HCT116 (cell line): ENCODE measurements around the gene FICD. TPM values are rescaled to one million over a fixed set of nuclear protein-coding genes. Genes with fewer than 3 reads are reported as not detected.

Source experiments
- ATAC-seq: fragments of 200-7000 bp; cut with Tn5 transposase; 2 replicates; pipeline ENCODE4 v1.9.1; 2020; ENCODE audit warnings: mild to moderate bottlenecking, moderate library complexity
- BruUV-seq: library from RNA; stranded (reverse); fragments of 400-500 nt; replicated peaks from 2 replicates; lab custom pipeline; 2021; lab: Mats Ljungman, UMichigan
- CTCF ChIA-PET: fragments of 300-600 bp; sonication (Branson Sonifier 250); formaldehyde crosslinking; loops from one replicate; lab custom pipeline; 2021; ENCODE audit warnings: antibody characterized with exemption; lab: Charles Lee
- POLR2A ChIA-PET: fragments of 300-600, 350-600 bp; sonication (Branson Sonifier 250); formaldehyde crosslinking; loops from one replicate; lab custom pipeline; 2021; ENCODE audit warnings: antibody characterized with exemption; lab: Charles Lee
- RAD21 ChIA-PET, 2 experiments: fragments of 300-600 bp; sonication (Branson Sonifier 250); formaldehyde crosslinking; loops; one replicate each; lab custom pipeline; 2023; ENCODE audit warnings: low total read pairs in 2 of 2; ENCODE audit not compliant: uncharacterized antibody in 2 of 2, unreplicated experiment in 2 of 2, low non-redundant PET in 1 of 2; lab: Charles Lee
- DNase-seq: peaks from one replicate; pipeline ENCODE4 v3.0.0-alpha.2; 2010; ENCODE audit warnings: low read depth, low spot score
- H2AFZ ChIP-seq: fragments of 200-600 bp; shearing (Covaris generic), sonication (generic); 2 replicates; pipeline ENCODE4 v1.6.1; 2017; ENCODE audit warnings: low read depth, mixed run types, mixed read lengths, antibody characterized with exemption, low read length; ENCODE audit not compliant: poor library complexity, severe bottlenecking
- H3K27ac ChIP-seq: 2 replicates; pipeline ENCODE4 v1.5.1; 2012; ENCODE audit warnings: low read depth, low read length
- H3K27me3 ChIP-seq: fragments of 200-600 bp; sonication (generic); 2 replicates; pipeline ENCODE4 v1.6.1; 2016; ENCODE audit warnings: mixed run types, low read length, mixed read lengths; ENCODE audit not compliant: insufficient read depth
- H3K36me3 ChIP-seq, 2 experiments: fragments of 200-500 bp in 1 of 2; fragments of 200-600 bp in 1 of 2; sonication (Bioruptor generic) in 1 of 2; sonication (generic) in 1 of 2; 2 replicates each; pipeline versions ENCODE4 v1.5.1 to v1.6.1; 2014 to 2016; ENCODE audit warnings: low read length in 2 of 2, inconsistent platforms in 1 of 2, mixed read lengths in 1 of 2, mixed run types in 1 of 2; ENCODE audit not compliant: insufficient read depth in 2 of 2, control insufficient read depth in 1 of 2
- H3K4me1 ChIP-seq, 2 experiments: fragments of 200-600 bp in 1 of 2; sonication (generic) in 1 of 2; 2 replicates each; pipeline versions ENCODE4 v1.5.1 to v1.6.1; 2012 to 2017; ENCODE audit warnings: low read length in 2 of 2, inconsistent platforms in 1 of 2, mild to moderate bottlenecking in 1 of 2, mixed read lengths in 1 of 2, mixed run types in 1 of 2, moderate library complexity in 1 of 2; ENCODE audit not compliant: insufficient read depth in 2 of 2, control insufficient read depth in 1 of 2
- H3K4me2 ChIP-seq: fragments of 200-600 bp; sonication (generic); 2 replicates; pipeline ENCODE4 v1.6.1; 2017; ENCODE audit warnings: mixed run types, low read length, mixed read lengths
- H3K4me3 ChIP-seq, 2 experiments: fragments of 200-600 bp in 1 of 2; sonication (generic) in 1 of 2; replicated peaks in 1 of 2; 2 replicates each; pipeline ENCODE4 v1.5.1; 2011 to 2016; ENCODE audit warnings: low read length in 2 of 2, control low read depth in 1 of 2, low read depth in 1 of 2, mild to moderate bottlenecking in 1 of 2, mixed read lengths in 1 of 2, mixed run types in 1 of 2
- H3K79me2 ChIP-seq: fragments of 200-600 bp; sonication (generic); 2 replicates; pipeline ENCODE4 v1.6.1; 2017; ENCODE audit warnings: mild to moderate bottlenecking, mixed run types, low read length, moderate library complexity, mixed read lengths; ENCODE audit not compliant: insufficient read depth
- H3K9ac ChIP-seq: fragments of 200-600 bp; sonication (generic); 2 replicates; pipeline ENCODE4 v1.6.1; 2016; ENCODE audit warnings: low read length, mixed read lengths
- H3K9me2 ChIP-seq: fragments of 200-600 bp; sonication (generic), shearing (Covaris generic); 2 replicates; pipeline ENCODE4 v1.6.1; 2017; ENCODE audit warnings: mixed run types, mild to moderate bottlenecking, moderate library complexity; ENCODE audit not compliant: insufficient read depth
- H3K9me3 ChIP-seq, 2 experiments: fragments of 200-500 bp in 1 of 2; fragments of 200-600 bp in 1 of 2; sonication (Bioruptor generic) in 1 of 2; sonication (generic) in 1 of 2; 2 replicates each; pipeline ENCODE4 v1.6.1; 2014 to 2017; ENCODE audit warnings: low read length in 2 of 2, mixed read lengths in 2 of 2, inconsistent platforms in 1 of 2, low read depth in 1 of 2, mild to moderate bottlenecking in 1 of 2, mixed run types in 1 of 2, moderate library complexity in 1 of 2; ENCODE audit not compliant: control insufficient read depth in 1 of 2, insufficient read depth in 1 of 2
- H4K20me1 ChIP-seq: fragments of 200-600 bp; sonication (generic), shearing (Covaris generic); 2 replicates; pipeline ENCODE4 v1.6.1; 2017; ENCODE audit warnings: mixed run types, mild to moderate bottlenecking, moderate library complexity; ENCODE audit not compliant: insufficient read depth
- CBX3 ChIP-seq: IDR thresholded peaks from 2 replicates; pipeline ENCODE4 v1.6.1; 2012; ENCODE audit warnings: low read depth
- EGR1 ChIP-seq: IDR thresholded peaks from 2 replicates; pipeline ENCODE4 v1.6.1; 2012; ENCODE audit warnings: low read depth
- EZH2 ChIP-seq: fragments of 200-600 bp; sonication (generic); IDR thresholded peaks from 2 replicates; pipeline ENCODE4 v1.6.1; 2017; ENCODE audit warnings: antibody characterized with exemption, mixed run types
- EZH2phosphoT487 ChIP-seq: fragments of 200-600 bp; IDR thresholded peaks from 2 replicates; pipeline ENCODE4 v1.6.1; 2018; ENCODE audit warnings: antibody characterized with exemption, borderline replicate concordance
- FOSL1 ChIP-seq: IDR thresholded peaks from 2 replicates; pipeline ENCODE4 v1.6.1; 2012; ENCODE audit warnings: low read depth
- JUND ChIP-seq: IDR thresholded peaks from 2 replicates; pipeline ENCODE4 v1.6.1; 2012
- MAX ChIP-seq: IDR thresholded peaks from 2 replicates; pipeline ENCODE4 v1.6.1; 2012
- POLR2A ChIP-seq: IDR thresholded peaks from 2 replicates; pipeline ENCODE4 v1.7.0; 2011; ENCODE audit warnings: borderline replicate concordance; ENCODE audit not compliant: insufficient read depth, insufficient read length; ENCODE audit errors: extremely low read depth
- POLR2AphosphoS5 ChIP-seq: IDR thresholded peaks from 2 replicates; pipeline ENCODE4 v1.6.1; 2011; ENCODE audit warnings: mild to moderate bottlenecking, low read depth, low read length, moderate library complexity
- RAD21 ChIP-seq: IDR thresholded peaks from 2 replicates; pipeline ENCODE4 v1.6.1; 2012; ENCODE audit warnings: low read depth, mild to moderate bottlenecking
- REST ChIP-seq: IDR thresholded peaks from 2 replicates; pipeline ENCODE4 v1.6.1; 2012; ENCODE audit warnings: low read depth
- SIN3A ChIP-seq: IDR thresholded peaks from 2 replicates; pipeline ENCODE4 v1.6.1; 2012; ENCODE audit warnings: low read depth
- TCF7L2 ChIP-seq: IDR thresholded peaks from 2 replicates; pipeline ENCODE4 v1.7.0; 2011; ENCODE audit warnings: borderline replicate concordance, inconsistent platforms; ENCODE audit not compliant: insufficient read depth, insufficient read length; ENCODE audit errors: extremely low read depth
- ZNF274 ChIP-seq: fragments of 200-500 bp; sonication (Bioruptor generic); IDR thresholded peaks from 2 replicates; pipeline ENCODE4 v1.6.1; 2014; ENCODE audit warnings: mild to moderate bottlenecking, low read depth, low read length, inconsistent platforms
- intact Hi-C: fragments of 100-400 bp; cut with micrococcal nuclease; formaldehyde crosslinking; loops from 2 replicates; pipeline ENCODE4 v1.10.0; 2022
- total RNA-seq: library from RNA; stranded (reverse); gene quantifications from one replicate; pipeline ENCODE4 v1.2.1, GENCODE V29; 2021; ENCODE audit not compliant: unreplicated experiment
- TF ChIP-seq, protein P1 (sequence below), 3 experiments: fragments of 200-600 bp in 1 of 3; sonication (generic) in 1 of 3; IDR thresholded peaks in 2 of 3; conservative IDR thresholded peaks in 1 of 3; 2 replicates each; pipeline ENCODE4 v1.5.1; 2012 to 2017; ENCODE audit warnings: low read depth in 2 of 3, low read length in 2 of 3, antibody characterized with exemption in 1 of 3, borderline replicate concordance in 1 of 3, control low read depth in 1 of 3, mild to moderate bottlenecking in 1 of 3, mixed read lengths in 1 of 3, mixed run types in 1 of 3, moderate library complexity in 1 of 3; ENCODE audit not compliant: insufficient read depth in 1 of 3
- TF ChIP-seq, protein P2 (sequence below): IDR thresholded peaks from 2 replicates; pipeline ENCODE4 v1.6.1; 2012
- TF ChIP-seq, protein P3 (sequence below): IDR thresholded peaks from 2 replicates; pipeline ENCODE4 v1.6.1; 2011; ENCODE audit warnings: mild to moderate bottlenecking, low read length, moderate library complexity; ENCODE audit not compliant: insufficient replicate concordance; ENCODE audit errors: extremely low read depth

Gene FICD
- total RNA-seq, 1 experiment from 2014 or later: 5.1 TPM

- ATAC-seq: no peak
- H3K79me2 ChIP-seq: no peaks in the 10 kb centered on the region
- DNase-seq: no peak
- no peaks in the 10 kb centered on the region for H4K20me1 ChIP-seq
- H3K27ac ChIP-seq: no peak overlapping the region
- peaks cover 4% of the 10 kb centered on the region; the same call in 1 of the 2 replicates for H3K27me3 ChIP-seq
- no peak overlapping the region for H3K4me2 ChIP-seq
- no peaks in the 10 kb centered on the region for H3K36me3 ChIP-seq
- no peak overlapping the region for H2AFZ ChIP-seq
- intact Hi-C loops: no loop called here
- H3K9ac ChIP-seq: no peak overlapping the region
- no peak for TF ChIP-seq JUND
- TF ChIP-seq, protein P1, sequence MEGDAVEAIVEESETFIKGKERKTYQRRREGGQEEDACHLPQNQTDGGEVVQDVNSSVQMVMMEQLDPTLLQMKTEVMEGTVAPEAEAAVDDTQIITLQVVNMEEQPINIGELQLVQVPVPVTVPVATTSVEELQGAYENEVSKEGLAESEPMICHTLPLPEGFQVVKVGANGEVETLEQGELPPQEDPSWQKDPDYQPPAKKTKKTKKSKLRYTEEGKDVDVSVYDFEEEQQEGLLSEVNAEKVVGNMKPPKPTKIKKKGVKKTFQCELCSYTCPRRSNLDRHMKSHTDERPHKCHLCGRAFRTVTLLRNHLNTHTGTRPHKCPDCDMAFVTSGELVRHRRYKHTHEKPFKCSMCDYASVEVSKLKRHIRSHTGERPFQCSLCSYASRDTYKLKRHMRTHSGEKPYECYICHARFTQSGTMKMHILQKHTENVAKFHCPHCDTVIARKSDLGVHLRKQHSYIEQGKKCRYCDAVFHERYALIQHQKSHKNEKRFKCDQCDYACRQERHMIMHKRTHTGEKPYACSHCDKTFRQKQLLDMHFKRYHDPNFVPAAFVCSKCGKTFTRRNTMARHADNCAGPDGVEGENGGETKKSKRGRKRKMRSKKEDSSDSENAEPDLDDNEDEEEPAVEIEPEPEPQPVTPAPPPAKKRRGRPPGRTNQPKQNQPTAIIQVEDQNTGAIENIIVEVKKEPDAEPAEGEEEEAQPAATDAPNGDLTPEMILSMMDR (IDR thresholded peaks at IDR 0.05 in 2 of 3, conservative IDR thresholded peaks at IDR 0.05 in 1 of 3; ENCODE audit: borderline replicate concordance in 1 of 3, insufficient read depth in 1 of 3, low read depth in 2 of 3, low read length in 2 of 3): no peak
- TF ChIP-seq FOSL1: no peak
- TF ChIP-seq, protein P2, sequence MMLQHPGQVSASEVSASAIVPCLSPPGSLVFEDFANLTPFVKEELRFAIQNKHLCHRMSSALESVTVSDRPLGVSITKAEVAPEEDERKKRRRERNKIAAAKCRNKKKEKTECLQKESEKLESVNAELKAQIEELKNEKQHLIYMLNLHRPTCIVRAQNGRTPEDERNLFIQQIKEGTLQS: no peak
- no peak for TF ChIP-seq EZH2
- TF ChIP-seq SIN3A: no peak
- no peak for TF ChIP-seq EZH2phosphoT487
- TF ChIP-seq TCF7L2: no peak
- TF ChIP-seq REST: no peak
- TF ChIP-seq MAX: no peak
- no peak for TF ChIP-seq POLR2A
- TF ChIP-seq POLR2AphosphoS5: no peak
- TF ChIP-seq CBX3: no peak
- TF ChIP-seq EGR1: no peak
- TF ChIP-seq RAD21: no peak
- no peak for TF ChIP-seq ZNF274
- TF ChIP-seq, protein P3, sequence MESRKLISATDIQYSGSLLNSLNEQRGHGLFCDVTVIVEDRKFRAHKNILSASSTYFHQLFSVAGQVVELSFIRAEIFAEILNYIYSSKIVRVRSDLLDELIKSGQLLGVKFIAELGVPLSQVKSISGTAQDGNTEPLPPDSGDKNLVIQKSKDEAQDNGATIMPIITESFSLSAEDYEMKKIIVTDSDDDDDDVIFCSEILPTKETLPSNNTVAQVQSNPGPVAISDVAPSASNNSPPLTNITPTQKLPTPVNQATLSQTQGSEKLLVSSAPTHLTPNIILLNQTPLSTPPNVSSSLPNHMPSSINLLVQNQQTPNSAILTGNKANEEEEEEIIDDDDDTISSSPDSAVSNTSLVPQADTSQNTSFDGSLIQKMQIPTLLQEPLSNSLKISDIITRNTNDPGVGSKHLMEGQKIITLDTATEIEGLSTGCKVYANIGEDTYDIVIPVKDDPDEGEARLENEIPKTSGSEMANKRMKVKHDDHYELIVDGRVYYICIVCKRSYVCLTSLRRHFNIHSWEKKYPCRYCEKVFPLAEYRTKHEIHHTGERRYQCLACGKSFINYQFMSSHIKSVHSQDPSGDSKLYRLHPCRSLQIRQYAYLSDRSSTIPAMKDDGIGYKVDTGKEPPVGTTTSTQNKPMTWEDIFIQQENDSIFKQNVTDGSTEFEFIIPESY: no peak
- peaks cover 10 to 15% of the 10 kb centered on the region in 2 experiments for H3K4me1 ChIP-seq
- no peak overlapping the region for H3K4me3 ChIP-seq
- CTCF ChIA-PET: no interaction called here
- H3K9me2 ChIP-seq: no peaks in the 10 kb centered on the region
- no TSS peak for BruUV-seq
- POLR2A ChIA-PET: no interaction called here
- H3K9me3 ChIP-seq: no peaks in the 10 kb centered on the region
- RAD21 ChIA-PET: no interaction called here
Observed at GRCh38 chr12:108484845-108485244, 30.2 kb upstream of the FICD start.
